ENCODE measurements around the gene USP31. TPM values are rescaled to one million over a fixed set of nuclear protein-coding genes. Genes with fewer than 3 reads are reported as not detected.

Gene USP31
- total RNA-seq, 2 experiments from 2014 or later, result 6.2 to 6.8 TPM

DNA sequence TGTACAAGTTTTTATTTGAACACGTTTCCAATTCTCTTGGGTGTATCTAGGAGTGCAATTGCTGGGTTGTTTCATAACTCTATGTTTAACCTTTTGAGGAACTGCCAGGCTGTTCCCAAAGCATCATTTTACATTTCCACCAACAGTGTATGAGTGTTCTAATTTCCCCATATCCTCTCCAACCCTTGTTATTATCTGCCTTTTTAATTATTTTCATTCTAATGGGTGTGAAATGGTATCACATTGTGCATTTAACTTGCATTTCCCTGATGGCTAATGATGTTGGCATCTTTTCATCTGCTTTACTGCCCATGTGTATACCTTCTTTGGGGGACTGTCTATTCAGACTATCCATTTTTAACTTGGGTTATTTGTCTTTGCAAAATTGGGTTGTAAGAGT is 104.2 kb downstream of the USP31 start:
- ChIA-PET CTCF (no interaction called here), POLR2A (no interaction called here)
- H3K4me1 Mint-ChIP-seq (ENCODE audit: low read depth), result no peaks in the 10 kb centered on the region
- H3K4me3 Mint-ChIP-seq, result no peak overlapping the region
- H3K27ac Mint-ChIP-seq, result no peak overlapping the region
- no peaks in the 10 kb centered on the region for H3K36me3 Mint-ChIP-seq (ENCODE audit: low read depth)
- H3K9me3 Mint-ChIP-seq (ENCODE audit: insufficient read depth), result no peaks in the 10 kb centered on the region
- ATAC-seq, result no peak
- DNase-seq, result no peak
- peaks cover 18% of the 10 kb centered on the region for H3K27me3 Mint-ChIP-seq (ENCODE audit: low read depth)

DNA sequence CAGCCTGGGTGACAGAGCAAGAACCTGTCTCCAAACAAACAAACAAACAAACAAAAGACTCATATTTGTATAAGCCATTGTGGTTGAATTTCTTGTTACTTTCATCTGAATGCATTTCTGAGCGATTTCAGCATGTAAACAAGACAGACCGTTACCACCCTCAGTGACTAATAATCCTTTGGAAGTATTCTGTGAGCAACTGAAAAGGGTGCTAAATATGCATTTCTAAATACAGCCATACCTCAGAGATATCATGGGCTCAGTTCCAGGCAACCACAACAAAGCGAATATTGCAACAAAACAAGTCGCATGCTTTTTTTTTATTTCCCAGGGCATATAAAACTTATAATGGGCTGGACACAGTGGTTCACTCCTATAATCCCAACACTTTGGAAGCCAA is 109.0 kb downstream of the USP31 start:
- no peak for ATAC-seq

DNA sequence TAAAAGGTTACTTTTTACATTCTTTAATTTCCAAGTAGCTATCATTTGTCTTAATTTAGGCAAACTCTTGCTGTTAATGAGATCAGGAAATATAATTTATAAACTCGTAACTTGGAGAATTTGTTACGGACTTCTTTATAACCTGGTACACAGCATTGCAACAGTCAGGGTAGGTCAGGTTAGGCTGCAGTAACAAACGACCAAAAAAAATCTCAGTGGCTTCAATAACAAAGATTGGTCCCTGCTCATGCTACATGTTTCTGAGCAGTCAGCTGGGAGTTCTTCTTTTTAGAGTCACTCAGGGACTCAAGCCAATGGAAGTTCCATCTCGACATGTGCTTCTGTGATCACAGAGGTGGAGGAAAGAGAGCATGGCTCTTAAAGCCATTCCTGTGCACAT is 110.1 kb downstream of the USP31 start:
- ChIA-PET CTCF (no interaction called here), POLR2A (no interaction called here)
- H3K36me3 Mint-ChIP-seq (ENCODE audit: low read depth), result no peaks in the 10 kb centered on the region
- no peak for DNase-seq
- no peak overlapping the region for H3K27ac Mint-ChIP-seq
- peaks cover 4% of the 10 kb centered on the region for H3K27me3 Mint-ChIP-seq (ENCODE audit: low read depth)
- H3K4me3 Mint-ChIP-seq, result no peak overlapping the region
- ATAC-seq, result no peak
- H3K9me3 Mint-ChIP-seq (ENCODE audit: insufficient read depth), result no peaks in the 10 kb centered on the region
- H3K4me1 Mint-ChIP-seq (ENCODE audit: low read depth), result no peaks in the 10 kb centered on the region

More for the DNA sequence above, 109.0 kb downstream of the USP31 start:
- Mint-ChIP-seq H3K27me3 (ENCODE audit: low read depth) (peaks cover 9% of the 10 kb centered on the region), H3K9me3 (ENCODE audit: insufficient read depth) (no peaks in the 10 kb centered on the region), H3K36me3 (ENCODE audit: low read depth) (no peaks in the 10 kb centered on the region), H3K4me3 (no peak overlapping the region), H3K4me1 (ENCODE audit: low read depth) (no peaks in the 10 kb centered on the region), H3K27ac (no peak overlapping the region)
- POLR2A ChIA-PET, result no interaction called here
- DNase-seq, result no peak
- CTCF ChIA-PET, result no interaction called here

DNA sequence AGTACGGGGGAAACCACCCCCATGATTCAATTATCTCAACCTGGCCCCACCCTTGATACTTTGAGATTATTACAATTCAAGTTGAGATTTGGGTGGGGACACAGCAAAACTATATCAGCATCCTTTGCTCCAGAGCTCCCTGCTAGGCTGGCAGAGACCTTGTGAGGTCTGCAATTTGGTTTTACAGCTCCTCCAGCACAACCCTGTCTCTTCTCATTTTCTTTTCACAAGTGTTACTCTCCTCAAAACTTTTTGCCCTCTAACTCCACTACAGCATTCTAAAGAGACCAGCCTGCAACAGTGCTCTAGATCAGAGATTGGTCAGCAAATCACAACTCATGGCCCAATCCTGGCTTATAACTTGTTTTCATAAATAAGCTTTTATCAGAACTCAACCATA is 114.0 kb downstream of the USP31 start:
- Mint-ChIP-seq H3K36me3 (ENCODE audit: low read depth) (no peaks in the 10 kb centered on the region), H3K27ac (no peak overlapping the region)

DNA sequence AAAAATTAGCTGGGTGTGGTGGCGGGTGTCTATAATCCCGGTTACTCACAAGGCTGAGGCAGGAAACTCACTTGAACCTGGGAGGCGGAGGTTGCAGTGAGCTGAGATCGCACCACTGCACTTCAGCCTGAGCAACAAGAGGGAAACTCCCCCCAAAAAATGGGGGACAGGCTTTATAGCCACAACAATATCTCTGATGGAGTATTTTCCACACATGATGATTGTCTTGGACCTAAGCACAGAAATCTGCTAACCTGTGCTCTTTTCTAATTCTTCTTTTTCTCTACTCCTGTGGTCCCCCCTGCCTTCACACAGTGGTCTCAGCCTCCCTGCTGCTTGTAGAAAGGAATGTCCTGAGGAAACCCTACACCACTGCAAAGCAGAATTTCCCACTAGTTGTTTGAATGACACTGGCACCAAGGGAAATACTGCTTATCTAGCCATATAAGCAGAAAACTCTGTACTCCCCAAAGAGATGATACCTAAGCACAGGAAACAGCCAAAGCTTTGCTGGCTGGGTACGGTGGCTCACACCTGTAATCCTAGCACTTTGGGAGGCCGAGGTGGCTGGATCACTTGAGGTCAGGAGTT is 117.6 kb downstream of the USP31 start:
- DNase-seq, result no peak
- no peak overlapping the region for H3K27ac Mint-ChIP-seq
- CTCF ChIA-PET, result no interaction called here

More for the DNA sequence above, 114.0 kb downstream of the USP31 start:
- H3K9me3 Mint-ChIP-seq (ENCODE audit: insufficient read depth), result no peaks in the 10 kb centered on the region
- no peaks in the 10 kb centered on the region for H3K4me1 Mint-ChIP-seq (ENCODE audit: low read depth)
- peaks cover 2% of the 10 kb centered on the region for H3K27me3 Mint-ChIP-seq (ENCODE audit: low read depth)
- ATAC-seq (no peak), DNase-seq (no peak)
- no peak overlapping the region for H3K4me3 Mint-ChIP-seq
- ChIA-PET POLR2A (no interaction called here), CTCF (no interaction called here)

DNA sequence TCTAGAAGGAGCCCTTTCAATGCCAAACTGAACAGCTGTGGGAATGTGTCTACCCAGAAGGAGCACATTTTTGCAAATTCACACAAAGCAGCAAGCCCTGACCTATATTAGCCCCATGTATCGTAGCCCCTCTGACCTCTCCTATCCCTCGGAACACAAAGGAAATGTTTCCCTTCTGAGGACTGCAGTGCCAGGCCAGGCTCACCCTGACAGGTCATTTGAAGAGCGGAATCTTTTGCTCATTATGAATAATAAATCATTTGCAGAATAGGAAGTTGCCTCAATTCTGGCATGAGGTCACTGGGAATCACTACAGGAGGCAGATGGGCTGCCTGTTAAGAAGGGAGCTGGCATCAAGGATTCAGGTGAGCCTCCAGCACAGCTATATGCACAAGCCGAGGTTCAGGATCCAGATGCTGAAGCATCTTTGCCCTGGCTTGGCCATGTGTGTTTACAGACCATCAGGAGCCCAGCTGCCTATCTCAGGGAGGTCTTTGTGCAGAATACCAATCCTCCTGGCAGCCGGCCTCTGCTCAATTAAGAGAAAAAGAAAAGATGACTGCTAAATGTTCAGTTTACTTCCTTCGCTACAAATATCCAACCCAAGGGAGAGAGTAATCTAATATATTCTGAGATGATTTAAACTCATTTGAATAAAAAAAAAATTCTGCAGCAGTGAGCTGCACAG is 119.4 kb downstream of the USP31 start:
- no peaks in the 10 kb centered on the region for H3K27me3 Mint-ChIP-seq (ENCODE audit: low read depth)
- no peak overlapping the region for H3K4me3 Mint-ChIP-seq
- ATAC-seq (no peak), DNase-seq (no peak)
- no peaks in the 10 kb centered on the region for H3K36me3 Mint-ChIP-seq (ENCODE audit: low read depth)
- no peaks in the 10 kb centered on the region for H3K4me1 Mint-ChIP-seq (ENCODE audit: low read depth)
- ChIA-PET CTCF (no interaction called here), POLR2A (no interaction called here)
- H3K27ac Mint-ChIP-seq, result no peak overlapping the region
- no peaks in the 10 kb centered on the region for H3K9me3 Mint-ChIP-seq (ENCODE audit: insufficient read depth)

More for the DNA sequence above, 117.6 kb downstream of the USP31 start:
- POLR2A ChIA-PET, result no interaction called here
- no peak overlapping the region for H3K4me3 Mint-ChIP-seq
- ATAC-seq, result no peak
- H3K4me1 Mint-ChIP-seq (ENCODE audit: low read depth), result no peaks in the 10 kb centered on the region
- no peaks in the 10 kb centered on the region for H3K9me3 Mint-ChIP-seq (ENCODE audit: insufficient read depth)
- peaks cover 2% of the 10 kb centered on the region for H3K27me3 Mint-ChIP-seq (ENCODE audit: low read depth)
- no peaks in the 10 kb centered on the region for H3K36me3 Mint-ChIP-seq (ENCODE audit: low read depth)

DNA sequence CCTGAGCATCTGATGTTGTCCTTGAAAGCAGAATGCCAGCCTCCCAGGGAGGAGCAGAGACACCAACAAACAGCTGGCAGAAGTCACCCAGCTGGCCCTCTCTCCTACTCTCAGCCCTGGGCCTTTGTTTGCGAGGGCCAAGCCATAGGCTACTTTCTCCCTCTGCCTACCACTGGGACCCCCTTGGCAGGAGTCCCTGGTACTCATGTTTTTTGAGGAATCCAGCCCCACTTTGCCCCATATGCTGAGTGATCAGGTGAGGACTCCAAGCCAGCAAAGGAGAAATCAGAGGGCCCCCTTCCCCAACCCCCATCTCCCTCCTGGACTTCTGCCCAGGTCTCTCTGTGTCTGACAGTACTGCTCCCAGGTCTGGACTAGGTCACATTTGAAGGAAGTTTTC is 121.9 kb downstream of the USP31 start:
- no peak for ATAC-seq

DNA sequence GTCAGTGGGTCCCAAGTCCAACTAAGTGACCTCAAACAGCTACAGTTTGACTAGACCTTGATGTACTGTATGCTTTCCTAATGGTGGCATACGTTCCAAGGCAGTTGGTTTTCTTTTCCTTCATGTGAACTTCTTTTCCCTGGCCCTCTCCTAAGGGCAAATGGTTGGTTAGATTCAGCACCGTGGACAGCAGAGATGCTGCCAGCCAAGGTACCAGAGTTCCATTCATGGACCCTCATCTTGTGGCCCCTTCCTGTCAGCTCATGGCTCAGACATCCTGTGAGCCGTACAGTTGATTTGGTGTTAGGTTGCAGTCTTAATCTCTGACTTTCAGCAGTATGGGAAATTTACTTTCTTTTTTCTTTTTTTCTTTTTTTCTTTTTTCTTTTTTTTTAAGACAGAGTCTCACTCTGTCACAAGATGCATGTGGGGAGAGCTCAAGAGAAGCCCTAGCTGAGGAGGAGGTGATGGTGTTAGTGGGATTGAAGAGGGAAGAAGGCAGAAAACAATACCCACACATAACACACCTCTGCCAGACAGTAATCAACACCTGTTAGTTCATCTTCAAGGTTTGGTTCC is 122.4 kb downstream of the USP31 start:
- no peak overlapping the region for H3K27ac Mint-ChIP-seq
- no peaks in the 10 kb centered on the region for H3K9me3 Mint-ChIP-seq (ENCODE audit: insufficient read depth)
- no peak for DNase-seq
- ATAC-seq, result no peak
- H3K36me3 Mint-ChIP-seq (ENCODE audit: low read depth), result no peaks in the 10 kb centered on the region
- ChIA-PET POLR2A (no interaction called here), CTCF (no interaction called here)
- no peaks in the 10 kb centered on the region for H3K4me1 Mint-ChIP-seq (ENCODE audit: low read depth)
- no peaks in the 10 kb centered on the region for H3K27me3 Mint-ChIP-seq (ENCODE audit: low read depth)
- H3K4me3 Mint-ChIP-seq, result no peak overlapping the region

More for the DNA sequence above, 121.9 kb downstream of the USP31 start:
- POLR2A ChIA-PET, result no interaction called here
- H3K27me3 Mint-ChIP-seq (ENCODE audit: low read depth), result no peaks in the 10 kb centered on the region
- DNase-seq, result no peak
- no peaks in the 10 kb centered on the region for H3K4me1 Mint-ChIP-seq (ENCODE audit: low read depth)
- H3K9me3 Mint-ChIP-seq (ENCODE audit: insufficient read depth), result no peaks in the 10 kb centered on the region
- CTCF ChIA-PET, result no interaction called here
- H3K27ac Mint-ChIP-seq, result no peak overlapping the region
- no peaks in the 10 kb centered on the region for H3K36me3 Mint-ChIP-seq (ENCODE audit: low read depth)
- no peak overlapping the region for H3K4me3 Mint-ChIP-seq

DNA sequence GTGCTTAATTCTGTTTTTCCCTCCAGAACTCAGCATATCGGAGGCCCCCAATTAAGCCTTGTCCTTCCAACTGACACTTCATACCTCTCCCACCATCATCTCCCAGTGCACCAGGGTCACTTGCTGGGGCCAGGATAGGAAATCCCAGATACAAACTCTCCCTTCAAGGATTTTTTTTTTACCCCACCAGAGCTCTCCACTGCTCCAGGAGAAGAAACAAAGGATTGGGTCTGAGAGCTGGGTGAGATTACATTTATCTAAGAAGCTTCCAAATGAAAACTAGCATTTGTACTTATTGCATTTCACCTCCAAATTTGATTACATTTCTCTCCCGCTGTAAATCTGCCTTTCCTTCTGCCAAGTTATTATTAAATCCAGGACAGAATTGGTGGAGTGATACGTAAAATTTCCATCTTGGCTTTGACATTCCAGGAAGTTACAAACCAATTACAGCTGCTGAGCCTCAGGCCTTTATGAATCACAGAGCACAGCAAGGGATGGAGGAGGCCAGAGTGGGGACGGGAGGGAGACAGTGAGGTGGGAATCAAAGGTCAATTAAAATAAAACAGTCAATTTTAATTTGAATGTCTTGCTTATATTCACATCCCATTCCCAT is 123.5 kb downstream of the USP31 start:
- Mint-ChIP-seq H3K27ac (no peak overlapping the region), H3K4me3 (no peak overlapping the region), H3K36me3 (ENCODE audit: low read depth) (no peaks in the 10 kb centered on the region)

DNA sequence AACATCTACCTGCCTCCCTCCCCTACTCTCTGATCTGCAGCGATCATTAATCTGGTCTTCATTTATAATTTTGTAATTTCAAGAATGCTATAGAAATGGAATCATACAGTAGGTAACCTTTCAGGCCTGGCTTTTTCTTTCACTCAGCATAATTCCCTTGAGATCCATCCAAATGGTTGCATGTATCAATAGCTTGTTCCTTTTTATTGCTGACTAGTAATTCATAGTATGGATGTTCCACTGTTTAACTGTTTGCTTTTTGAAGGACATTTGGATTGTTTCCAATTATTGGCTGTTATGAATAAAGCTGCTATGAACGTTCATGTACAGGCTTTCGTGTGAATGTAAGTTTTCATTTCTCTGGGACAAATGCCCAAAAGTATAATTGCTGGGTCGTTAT is 125.2 kb downstream of the USP31 start:
- Mint-ChIP-seq H3K9me3 (ENCODE audit: insufficient read depth) (no peaks in the 10 kb centered on the region), H3K4me3 (no peak overlapping the region), H3K4me1 (ENCODE audit: low read depth) (no peaks in the 10 kb centered on the region), H3K27ac (no peak overlapping the region), H3K36me3 (ENCODE audit: low read depth) (no peaks in the 10 kb centered on the region), H3K27me3 (ENCODE audit: low read depth) (no peaks in the 10 kb centered on the region)
- POLR2A ChIA-PET, result no interaction called here
- no peak for DNase-seq
- CTCF ChIA-PET, result interaction anchor here (1.4 kb wide), 1 partner anchor 412 kb away, joined by 3 read pairs; no protein-coding TSS in a partner anchor
- no peak for ATAC-seq

More for the DNA sequence above, 123.5 kb downstream of the USP31 start:
- H3K4me1 Mint-ChIP-seq (ENCODE audit: low read depth), result no peaks in the 10 kb centered on the region
- DNase-seq (no peak), ATAC-seq (no peak)
- no peaks in the 10 kb centered on the region for H3K27me3 Mint-ChIP-seq (ENCODE audit: low read depth)
- H3K9me3 Mint-ChIP-seq (ENCODE audit: insufficient read depth), result no peaks in the 10 kb centered on the region
- ChIA-PET CTCF (no interaction called here), POLR2A (no interaction called here)

DNA sequence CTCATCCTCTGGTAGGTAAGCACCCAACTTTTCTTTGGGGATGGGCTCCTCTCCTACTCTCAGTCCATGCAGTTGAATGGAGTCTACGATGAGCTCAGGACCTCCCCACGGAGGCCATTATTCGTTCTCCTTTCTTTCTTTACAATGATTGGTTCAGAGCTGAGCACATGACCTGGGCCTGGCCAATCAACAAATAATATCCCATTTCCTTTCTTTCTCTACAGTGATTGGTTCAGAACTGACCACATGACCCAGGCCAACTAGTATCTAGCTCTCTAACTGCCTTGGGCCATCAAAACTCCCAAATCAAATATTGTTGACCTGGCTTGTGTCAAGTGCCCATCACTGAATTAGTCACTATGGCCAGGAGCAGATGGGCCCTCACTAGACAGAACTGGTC is 129.2 kb downstream of the USP31 start:
- no peak overlapping the region for H3K27ac Mint-ChIP-seq
- no peaks in the 10 kb centered on the region for H3K36me3 Mint-ChIP-seq (ENCODE audit: low read depth)
- no peak overlapping the region for H3K4me3 Mint-ChIP-seq
- H3K27me3 Mint-ChIP-seq (ENCODE audit: low read depth), result no peaks in the 10 kb centered on the region
- ChIA-PET POLR2A (no interaction called here), CTCF (no interaction called here)
- ATAC-seq (no peak), DNase-seq (no peak)
- H3K4me1 Mint-ChIP-seq (ENCODE audit: low read depth), result no peaks in the 10 kb centered on the region
- H3K9me3 Mint-ChIP-seq (ENCODE audit: insufficient read depth), result no peaks in the 10 kb centered on the region

DNA sequence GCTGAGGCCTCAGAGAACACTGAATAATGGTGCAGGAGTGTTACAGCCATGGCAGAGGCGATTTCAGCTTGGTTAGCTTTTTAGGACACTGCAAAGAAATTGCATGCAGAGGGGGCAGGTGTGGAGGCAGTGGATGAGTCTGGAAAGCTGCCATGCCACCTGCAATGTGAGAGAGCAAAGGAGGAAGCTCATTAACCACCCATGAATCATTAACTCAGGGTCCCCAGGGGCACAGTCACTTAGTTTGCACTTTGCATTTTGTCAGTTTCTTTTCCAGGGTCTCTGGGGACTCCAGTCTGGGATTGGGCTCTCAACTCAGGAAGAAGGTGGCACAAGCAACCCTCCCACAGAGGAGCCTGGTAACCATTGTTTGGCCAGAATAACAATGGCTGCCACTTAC is 132.9 kb downstream of the USP31 start:
- ATAC-seq, result no peak
- Mint-ChIP-seq H3K36me3 (ENCODE audit: low read depth) (no peaks in the 10 kb centered on the region), H3K9me3 (ENCODE audit: insufficient read depth) (no peaks in the 10 kb centered on the region), H3K4me1 (ENCODE audit: low read depth) (no peaks in the 10 kb centered on the region), H3K27me3 (ENCODE audit: low read depth) (no peaks in the 10 kb centered on the region), H3K27ac (no peak overlapping the region), H3K4me3 (no peak overlapping the region)
- no peak for DNase-seq
- ChIA-PET CTCF (no interaction called here), POLR2A (no interaction called here)

All from activated CD8-positive, alpha-beta T cell treated with anti-CD3 and anti-CD28 coated beads, Interleukin-2, amount 10 ng/mL, durations not matched to agents 7 days and 5 days (primary cell).